HCT116 (cell line): ENCODE results near the gene FCHSD2. TPM values are rescaled to one million over a fixed set of nuclear protein-coding genes. Genes with fewer than 3 reads are reported as not detected.
A peak's percentile ranks its signal among the peaks of the same experiment; 100 is the strongest.

Source experiments
- ATAC-seq: fragments of 200-7000 bp; cut with Tn5 transposase; 2 replicates; pipeline ENCODE4 v1.9.1; 2020; ENCODE audit warnings: mild to moderate bottlenecking, moderate library complexity
- BruUV-seq: library from RNA; stranded (reverse); fragments of 400-500 nt; replicated peaks from 2 replicates; lab custom pipeline; 2021; lab: Mats Ljungman, UMichigan
- CTCF ChIA-PET: fragments of 300-600 bp; sonication (Branson Sonifier 250); formaldehyde crosslinking; loops from one replicate; lab custom pipeline; 2021; ENCODE audit warnings: antibody characterized with exemption; lab: Charles Lee
- POLR2A ChIA-PET: fragments of 300-600, 350-600 bp; sonication (Branson Sonifier 250); formaldehyde crosslinking; loops from one replicate; lab custom pipeline; 2021; ENCODE audit warnings: antibody characterized with exemption; lab: Charles Lee
- RAD21 ChIA-PET, 2 experiments: fragments of 300-600 bp; sonication (Branson Sonifier 250); formaldehyde crosslinking; loops; one replicate each; lab custom pipeline; 2023; ENCODE audit warnings: low total read pairs in 2 of 2; ENCODE audit not compliant: uncharacterized antibody in 2 of 2, unreplicated experiment in 2 of 2, low non-redundant PET in 1 of 2; lab: Charles Lee
- DNase-seq: peaks from one replicate; pipeline ENCODE4 v3.0.0-alpha.2; 2010; ENCODE audit warnings: low read depth, low spot score
- H2AFZ ChIP-seq: fragments of 200-600 bp; shearing (Covaris generic), sonication (generic); 2 replicates; pipeline ENCODE4 v1.6.1; 2017; ENCODE audit warnings: low read depth, mixed run types, mixed read lengths, antibody characterized with exemption, low read length; ENCODE audit not compliant: poor library complexity, severe bottlenecking
- H3K27ac ChIP-seq: 2 replicates; pipeline ENCODE4 v1.5.1; 2012; ENCODE audit warnings: low read depth, low read length
- H3K27me3 ChIP-seq: fragments of 200-600 bp; sonication (generic); 2 replicates; pipeline ENCODE4 v1.6.1; 2016; ENCODE audit warnings: mixed run types, low read length, mixed read lengths; ENCODE audit not compliant: insufficient read depth
- H3K36me3 ChIP-seq, 2 experiments: fragments of 200-500 bp in 1 of 2; fragments of 200-600 bp in 1 of 2; sonication (Bioruptor generic) in 1 of 2; sonication (generic) in 1 of 2; 2 replicates each; pipeline versions ENCODE4 v1.5.1 to v1.6.1; 2014 to 2016; ENCODE audit warnings: low read length in 2 of 2, inconsistent platforms in 1 of 2, mixed read lengths in 1 of 2, mixed run types in 1 of 2; ENCODE audit not compliant: insufficient read depth in 2 of 2, control insufficient read depth in 1 of 2
- H3K4me1 ChIP-seq, 2 experiments: fragments of 200-600 bp in 1 of 2; sonication (generic) in 1 of 2; 2 replicates each; pipeline versions ENCODE4 v1.5.1 to v1.6.1; 2012 to 2017; ENCODE audit warnings: low read length in 2 of 2, inconsistent platforms in 1 of 2, mild to moderate bottlenecking in 1 of 2, mixed read lengths in 1 of 2, mixed run types in 1 of 2, moderate library complexity in 1 of 2; ENCODE audit not compliant: insufficient read depth in 2 of 2, control insufficient read depth in 1 of 2
- H3K4me2 ChIP-seq: fragments of 200-600 bp; sonication (generic); 2 replicates; pipeline ENCODE4 v1.6.1; 2017; ENCODE audit warnings: mixed run types, low read length, mixed read lengths
- H3K4me3 ChIP-seq, 2 experiments: fragments of 200-600 bp in 1 of 2; sonication (generic) in 1 of 2; replicated peaks in 1 of 2; 2 replicates each; pipeline ENCODE4 v1.5.1; 2011 to 2016; ENCODE audit warnings: low read length in 2 of 2, control low read depth in 1 of 2, low read depth in 1 of 2, mild to moderate bottlenecking in 1 of 2, mixed read lengths in 1 of 2, mixed run types in 1 of 2
- H3K79me2 ChIP-seq: fragments of 200-600 bp; sonication (generic); 2 replicates; pipeline ENCODE4 v1.6.1; 2017; ENCODE audit warnings: mild to moderate bottlenecking, mixed run types, low read length, moderate library complexity, mixed read lengths; ENCODE audit not compliant: insufficient read depth
- H3K9ac ChIP-seq: fragments of 200-600 bp; sonication (generic); 2 replicates; pipeline ENCODE4 v1.6.1; 2016; ENCODE audit warnings: low read length, mixed read lengths
- H3K9me2 ChIP-seq: fragments of 200-600 bp; sonication (generic), shearing (Covaris generic); 2 replicates; pipeline ENCODE4 v1.6.1; 2017; ENCODE audit warnings: mixed run types, mild to moderate bottlenecking, moderate library complexity; ENCODE audit not compliant: insufficient read depth
- H3K9me3 ChIP-seq, 2 experiments: fragments of 200-500 bp in 1 of 2; fragments of 200-600 bp in 1 of 2; sonication (Bioruptor generic) in 1 of 2; sonication (generic) in 1 of 2; 2 replicates each; pipeline ENCODE4 v1.6.1; 2014 to 2017; ENCODE audit warnings: low read length in 2 of 2, mixed read lengths in 2 of 2, inconsistent platforms in 1 of 2, low read depth in 1 of 2, mild to moderate bottlenecking in 1 of 2, mixed run types in 1 of 2, moderate library complexity in 1 of 2; ENCODE audit not compliant: control insufficient read depth in 1 of 2, insufficient read depth in 1 of 2
- H4K20me1 ChIP-seq: fragments of 200-600 bp; sonication (generic), shearing (Covaris generic); 2 replicates; pipeline ENCODE4 v1.6.1; 2017; ENCODE audit warnings: mixed run types, mild to moderate bottlenecking, moderate library complexity; ENCODE audit not compliant: insufficient read depth
- CBX3 ChIP-seq: IDR thresholded peaks from 2 replicates; pipeline ENCODE4 v1.6.1; 2012; ENCODE audit warnings: low read depth
- EGR1 ChIP-seq: IDR thresholded peaks from 2 replicates; pipeline ENCODE4 v1.6.1; 2012; ENCODE audit warnings: low read depth
- ELF1 ChIP-seq: IDR thresholded peaks from 2 replicates; pipeline ENCODE4 v1.6.1; 2012; ENCODE audit warnings: low read depth, borderline replicate concordance
- EZH2 ChIP-seq: fragments of 200-600 bp; sonication (generic); IDR thresholded peaks from 2 replicates; pipeline ENCODE4 v1.6.1; 2017; ENCODE audit warnings: antibody characterized with exemption, mixed run types
- FOSL1 ChIP-seq: IDR thresholded peaks from 2 replicates; pipeline ENCODE4 v1.6.1; 2012; ENCODE audit warnings: low read depth
- JUND ChIP-seq: IDR thresholded peaks from 2 replicates; pipeline ENCODE4 v1.6.1; 2012
- POLR2AphosphoS5 ChIP-seq: IDR thresholded peaks from 2 replicates; pipeline ENCODE4 v1.6.1; 2011; ENCODE audit warnings: mild to moderate bottlenecking, low read depth, low read length, moderate library complexity
- REST ChIP-seq: IDR thresholded peaks from 2 replicates; pipeline ENCODE4 v1.6.1; 2012; ENCODE audit warnings: low read depth
- SIN3A ChIP-seq: IDR thresholded peaks from 2 replicates; pipeline ENCODE4 v1.6.1; 2012; ENCODE audit warnings: low read depth
- TCF7L2 ChIP-seq: IDR thresholded peaks from 2 replicates; pipeline ENCODE4 v1.7.0; 2011; ENCODE audit warnings: borderline replicate concordance, inconsistent platforms; ENCODE audit not compliant: insufficient read depth, insufficient read length; ENCODE audit errors: extremely low read depth
- YY1 ChIP-seq: IDR thresholded peaks from 2 replicates; pipeline ENCODE4 v1.6.1; 2011; ENCODE audit warnings: low read length, low read depth, moderate library complexity, mild to moderate bottlenecking; ENCODE audit not compliant: insufficient replicate concordance; ENCODE audit errors: extremely low read depth
- ZBTB33 ChIP-seq: IDR thresholded peaks from 2 replicates; pipeline ENCODE4 v1.6.1; 2011; ENCODE audit warnings: mild to moderate bottlenecking, low read length, moderate library complexity; ENCODE audit not compliant: insufficient replicate concordance; ENCODE audit errors: extremely low read depth
- intact Hi-C: fragments of 100-400 bp; cut with micrococcal nuclease; formaldehyde crosslinking; loops from 2 replicates; pipeline ENCODE4 v1.10.0; 2022
- total RNA-seq: library from RNA; stranded (reverse); gene quantifications from one replicate; pipeline ENCODE4 v1.2.1, GENCODE V29; 2021; ENCODE audit not compliant: unreplicated experiment
- TF ChIP-seq, protein P1 (sequence below), 3 experiments: fragments of 200-600 bp in 1 of 3; sonication (generic) in 1 of 3; IDR thresholded peaks in 2 of 3; conservative IDR thresholded peaks in 1 of 3; 2 replicates each; pipeline ENCODE4 v1.5.1; 2012 to 2017; ENCODE audit warnings: low read depth in 2 of 3, low read length in 2 of 3, antibody characterized with exemption in 1 of 3, borderline replicate concordance in 1 of 3, control low read depth in 1 of 3, mild to moderate bottlenecking in 1 of 3, mixed read lengths in 1 of 3, mixed run types in 1 of 3, moderate library complexity in 1 of 3; ENCODE audit not compliant: insufficient read depth in 1 of 3

The FCHSD2 gene
- total RNA-seq, 1 experiment from 2014 or later: 15.0 TPM

DNA sequence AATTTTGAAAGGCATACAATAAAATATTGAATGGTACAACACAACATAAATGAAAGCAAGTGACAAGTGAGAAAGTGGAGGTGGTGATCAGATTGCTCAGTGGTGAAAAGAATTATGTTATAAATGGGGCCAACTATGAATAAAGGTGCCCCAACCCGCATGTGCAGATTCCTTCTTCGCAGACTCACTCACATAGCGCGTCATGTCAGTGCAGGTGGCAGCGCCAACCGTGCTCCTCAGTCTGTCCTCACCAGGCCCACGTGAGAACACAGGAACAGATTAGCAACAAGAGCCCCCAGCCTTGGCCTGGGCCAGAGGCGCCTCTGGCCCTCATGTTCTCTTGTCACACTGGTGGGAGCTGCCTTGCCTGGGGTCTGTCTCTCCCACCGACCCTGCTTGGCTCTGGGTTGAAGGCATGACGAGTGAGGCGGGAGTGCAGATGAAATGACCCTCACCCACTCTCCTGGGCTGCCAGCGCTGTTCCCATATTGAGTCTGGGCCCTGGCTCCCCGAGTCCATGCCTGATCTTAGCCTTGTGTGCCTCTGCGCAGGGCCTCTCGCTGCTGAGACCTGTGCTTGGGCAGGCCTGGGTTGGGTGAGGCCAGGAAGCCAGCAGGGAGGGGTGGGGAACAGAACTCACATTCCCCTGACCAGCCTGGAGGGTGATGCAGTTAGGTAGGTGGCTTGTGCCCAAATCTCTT, 321.5 kb downstream of the FCHSD2 start:
- Histone ChIP-seq H3K4me1 (peaks cover 8 to 25% of the 10 kb centered on the region in 2 experiments), H3K4me2 (peak overlapping the region; percentile 88), H3K9me2 (no peaks in the 10 kb centered on the region), H3K27ac (no peak overlapping the region; the same call in 1 of the 2 replicates), H2AFZ (no peak overlapping the region), H3K4me3 (peak overlapping the region in 1 of 2 experiments; percentile 62; a peak in 1 of 4 replicates), H3K36me3 (no peaks in the 10 kb centered on the region), H3K9me3 (no peaks in the 10 kb centered on the region)
- no peak for ATAC-seq
- no TSS peak for BruUV-seq
- ChIA-PET POLR2A (no interaction called here), CTCF (interaction anchor here (1.5 kb wide), 1 partner anchor 8 kb away, joined by 5 read pairs; no protein-coding TSS in a partner anchor)
- no peak for DNase-seq
- TF ChIP-seq SIN3A (no peak), EGR1 (no peak), TCF7L2 (no peak), CBX3 (no peak), REST (no peak), POLR2AphosphoS5 (no peak), YY1 (no peak), JUND (no peak), EZH2 (no peak), ELF1 (no peak), ZBTB33 (no peak), FOSL1 (no peak)
- TF ChIP-seq, protein P1, sequence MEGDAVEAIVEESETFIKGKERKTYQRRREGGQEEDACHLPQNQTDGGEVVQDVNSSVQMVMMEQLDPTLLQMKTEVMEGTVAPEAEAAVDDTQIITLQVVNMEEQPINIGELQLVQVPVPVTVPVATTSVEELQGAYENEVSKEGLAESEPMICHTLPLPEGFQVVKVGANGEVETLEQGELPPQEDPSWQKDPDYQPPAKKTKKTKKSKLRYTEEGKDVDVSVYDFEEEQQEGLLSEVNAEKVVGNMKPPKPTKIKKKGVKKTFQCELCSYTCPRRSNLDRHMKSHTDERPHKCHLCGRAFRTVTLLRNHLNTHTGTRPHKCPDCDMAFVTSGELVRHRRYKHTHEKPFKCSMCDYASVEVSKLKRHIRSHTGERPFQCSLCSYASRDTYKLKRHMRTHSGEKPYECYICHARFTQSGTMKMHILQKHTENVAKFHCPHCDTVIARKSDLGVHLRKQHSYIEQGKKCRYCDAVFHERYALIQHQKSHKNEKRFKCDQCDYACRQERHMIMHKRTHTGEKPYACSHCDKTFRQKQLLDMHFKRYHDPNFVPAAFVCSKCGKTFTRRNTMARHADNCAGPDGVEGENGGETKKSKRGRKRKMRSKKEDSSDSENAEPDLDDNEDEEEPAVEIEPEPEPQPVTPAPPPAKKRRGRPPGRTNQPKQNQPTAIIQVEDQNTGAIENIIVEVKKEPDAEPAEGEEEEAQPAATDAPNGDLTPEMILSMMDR (IDR thresholded peaks at IDR 0.05 in 2 of 3, conservative IDR thresholded peaks at IDR 0.05 in 1 of 3; ENCODE audit: borderline replicate concordance in 1 of 3, insufficient read depth in 1 of 3, low read depth in 2 of 3, low read length in 2 of 3): no peak
- TF ChIP-seq, all 23 proteins: peak for 0
- RAD21 ChIA-PET: no interaction called here
- H3K79me2 ChIP-seq: no peaks in the 10 kb centered on the region
- H4K20me1 ChIP-seq: no peaks in the 10 kb centered on the region
- no peaks in the 10 kb centered on the region for H3K27me3 ChIP-seq
- 0 out of 2 replicates have a peak overlapping the region, but pooled peaks have one; percentile 75 for H3K9ac ChIP-seq
- intact Hi-C loops: no loop called here
